ENCODE data around the gene CRIP2. TPM values are rescaled to one million over a fixed set of nuclear protein-coding genes. Genes with fewer than 3 reads are reported as not detected.

The CRIP2 gene
- total RNA-seq, 4 donors from 2014 or later: 103 to 203 (median 141) TPM

DNA sequence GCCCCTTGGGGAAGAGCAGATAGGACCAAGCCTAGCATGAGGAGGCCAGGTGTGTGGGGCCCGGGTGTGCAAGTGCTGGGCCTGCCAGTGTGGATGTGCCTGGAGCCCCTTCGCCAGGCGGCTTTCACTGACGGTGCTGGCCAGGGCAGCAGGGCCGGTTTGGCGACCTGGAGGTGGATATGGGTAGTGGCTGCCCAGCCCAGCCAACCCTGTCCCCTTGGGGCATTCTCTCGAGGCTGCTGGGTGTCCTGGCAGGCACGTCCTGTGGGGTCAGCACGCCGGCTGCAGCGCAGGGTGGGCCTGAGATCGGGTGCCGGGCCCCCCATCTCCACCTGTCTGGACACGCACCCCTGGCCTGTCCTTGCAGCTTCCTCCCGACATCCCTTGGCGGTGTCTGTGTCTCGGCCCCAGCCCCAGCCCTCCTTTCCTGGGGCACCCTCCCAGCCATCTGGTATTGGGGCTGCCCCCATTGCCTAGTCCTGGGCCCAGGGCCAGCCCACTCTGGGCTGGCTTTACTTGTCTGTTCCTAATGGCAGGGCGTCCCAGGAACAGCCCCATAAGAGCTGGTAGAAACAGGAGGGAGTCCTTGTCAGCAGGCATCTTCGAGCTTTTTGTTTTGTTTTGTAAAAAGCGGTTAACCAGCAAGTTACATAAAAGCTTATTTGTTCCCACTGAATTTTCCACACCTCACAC lies 7.2 kb upstream of the CRIP2 start:
- intact Hi-C loops (cut with DNase I; ENCODE audit: low total_unique reads): no loop called here
- no peak for DNase-seq (ENCODE audit: low spot score in 2 of 2)
- TF ChIP-seq POLR2A (IDR thresholded peaks at IDR 0.05): no peak
- TF ChIP-seq, protein P1, sequence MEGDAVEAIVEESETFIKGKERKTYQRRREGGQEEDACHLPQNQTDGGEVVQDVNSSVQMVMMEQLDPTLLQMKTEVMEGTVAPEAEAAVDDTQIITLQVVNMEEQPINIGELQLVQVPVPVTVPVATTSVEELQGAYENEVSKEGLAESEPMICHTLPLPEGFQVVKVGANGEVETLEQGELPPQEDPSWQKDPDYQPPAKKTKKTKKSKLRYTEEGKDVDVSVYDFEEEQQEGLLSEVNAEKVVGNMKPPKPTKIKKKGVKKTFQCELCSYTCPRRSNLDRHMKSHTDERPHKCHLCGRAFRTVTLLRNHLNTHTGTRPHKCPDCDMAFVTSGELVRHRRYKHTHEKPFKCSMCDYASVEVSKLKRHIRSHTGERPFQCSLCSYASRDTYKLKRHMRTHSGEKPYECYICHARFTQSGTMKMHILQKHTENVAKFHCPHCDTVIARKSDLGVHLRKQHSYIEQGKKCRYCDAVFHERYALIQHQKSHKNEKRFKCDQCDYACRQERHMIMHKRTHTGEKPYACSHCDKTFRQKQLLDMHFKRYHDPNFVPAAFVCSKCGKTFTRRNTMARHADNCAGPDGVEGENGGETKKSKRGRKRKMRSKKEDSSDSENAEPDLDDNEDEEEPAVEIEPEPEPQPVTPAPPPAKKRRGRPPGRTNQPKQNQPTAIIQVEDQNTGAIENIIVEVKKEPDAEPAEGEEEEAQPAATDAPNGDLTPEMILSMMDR (IDR thresholded peaks at IDR 0.05): no peak
- WGBS, 2 donors: 70 to 77% methylated on average over 16 to 17 of the region's 20 CpGs
- no peak overlapping the region for H3K4me3 ChIP-seq (ENCODE audit: low read depth, poor library complexity, severe bottlenecking)

DNA sequence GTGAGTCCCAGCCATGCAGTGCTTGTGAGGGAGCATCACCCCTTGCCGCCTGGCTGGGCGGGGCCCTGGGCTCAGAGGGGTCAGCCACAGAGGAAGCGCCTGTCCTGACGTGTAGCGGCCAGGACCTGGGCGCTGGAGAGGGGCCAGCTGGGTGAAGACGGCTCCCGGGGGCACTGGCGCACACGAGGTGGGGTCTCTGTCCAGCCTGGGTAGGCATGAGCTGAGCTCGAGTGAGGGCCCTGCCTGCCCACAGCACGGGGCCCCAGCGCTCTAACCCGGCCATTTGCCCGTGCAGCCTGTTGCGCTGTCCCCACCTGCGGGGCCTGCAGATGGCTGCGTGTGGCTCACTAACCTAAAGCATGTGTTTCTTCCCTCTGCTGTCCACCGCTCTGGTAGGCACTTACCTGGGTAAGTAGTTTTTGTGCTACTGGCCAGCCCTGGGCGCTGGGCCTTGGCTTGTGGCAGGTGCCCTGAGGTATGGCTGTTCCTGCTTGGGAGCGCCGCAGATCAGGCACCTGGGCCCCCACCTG lies 6.6 kb upstream of the CRIP2 start:
- no peak overlapping the region for H3K4me3 ChIP-seq (ENCODE audit: low read depth, poor library complexity, severe bottlenecking)
- 84 to 86% methylated on average over 10 to 16 of the region's 22 CpGs for WGBS, 2 donors
- intact Hi-C loops (cut with DNase I; ENCODE audit: low total_unique reads): no loop called here
- TF ChIP-seq, protein P1 (IDR thresholded peaks at IDR 0.05): no peak
- TF ChIP-seq POLR2A (IDR thresholded peaks at IDR 0.05): no peak
- DNase-seq (ENCODE audit: low spot score in 2 of 2): no peak

DNA sequence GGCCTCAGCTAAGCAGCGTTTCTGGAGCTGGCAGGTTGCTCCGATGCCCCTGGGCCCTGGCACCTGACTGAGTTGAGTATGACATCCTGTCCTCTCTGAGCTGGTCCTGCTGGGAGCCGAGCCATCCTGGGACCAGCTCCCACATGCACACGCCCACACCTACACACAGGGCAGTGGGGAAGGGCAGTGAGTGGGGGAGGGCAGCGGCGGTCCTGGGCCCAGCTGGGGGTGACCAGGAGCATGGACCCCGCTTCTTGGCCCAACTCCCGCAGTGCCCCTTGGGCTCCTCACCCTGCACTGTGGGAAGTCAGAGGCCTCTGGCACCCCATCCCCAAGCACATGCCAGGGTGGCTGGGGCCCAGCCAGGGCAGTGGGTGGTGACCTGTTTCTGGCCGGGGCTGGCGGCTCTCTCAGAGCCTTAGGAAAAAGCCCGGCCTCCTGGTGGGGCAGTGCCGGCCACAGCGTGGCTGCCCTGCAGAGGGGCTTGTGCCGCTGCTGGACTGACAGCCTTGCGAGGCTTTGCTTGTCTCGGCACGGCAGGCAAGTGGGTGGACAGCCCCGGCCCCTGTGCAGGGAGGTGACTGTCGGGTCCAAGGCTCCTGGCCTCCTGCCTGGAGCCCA lies 5.9 kb upstream of the CRIP2 start:
- no peak overlapping the region for H3K4me3 ChIP-seq (ENCODE audit: low read depth, poor library complexity, severe bottlenecking)
- no peak for TF ChIP-seq POLR2A (IDR thresholded peaks at IDR 0.05)
- TF ChIP-seq, protein P1 (IDR thresholded peaks at IDR 0.05): no peak
- DNase-seq (ENCODE audit: low spot score in 2 of 2): no peak
- WGBS, 2 donors: 49 to 59% methylated on average over 9 to 14 of the region's 19 CpGs
- intact Hi-C loops (cut with DNase I; ENCODE audit: low total_unique reads): no loop called here

DNA sequence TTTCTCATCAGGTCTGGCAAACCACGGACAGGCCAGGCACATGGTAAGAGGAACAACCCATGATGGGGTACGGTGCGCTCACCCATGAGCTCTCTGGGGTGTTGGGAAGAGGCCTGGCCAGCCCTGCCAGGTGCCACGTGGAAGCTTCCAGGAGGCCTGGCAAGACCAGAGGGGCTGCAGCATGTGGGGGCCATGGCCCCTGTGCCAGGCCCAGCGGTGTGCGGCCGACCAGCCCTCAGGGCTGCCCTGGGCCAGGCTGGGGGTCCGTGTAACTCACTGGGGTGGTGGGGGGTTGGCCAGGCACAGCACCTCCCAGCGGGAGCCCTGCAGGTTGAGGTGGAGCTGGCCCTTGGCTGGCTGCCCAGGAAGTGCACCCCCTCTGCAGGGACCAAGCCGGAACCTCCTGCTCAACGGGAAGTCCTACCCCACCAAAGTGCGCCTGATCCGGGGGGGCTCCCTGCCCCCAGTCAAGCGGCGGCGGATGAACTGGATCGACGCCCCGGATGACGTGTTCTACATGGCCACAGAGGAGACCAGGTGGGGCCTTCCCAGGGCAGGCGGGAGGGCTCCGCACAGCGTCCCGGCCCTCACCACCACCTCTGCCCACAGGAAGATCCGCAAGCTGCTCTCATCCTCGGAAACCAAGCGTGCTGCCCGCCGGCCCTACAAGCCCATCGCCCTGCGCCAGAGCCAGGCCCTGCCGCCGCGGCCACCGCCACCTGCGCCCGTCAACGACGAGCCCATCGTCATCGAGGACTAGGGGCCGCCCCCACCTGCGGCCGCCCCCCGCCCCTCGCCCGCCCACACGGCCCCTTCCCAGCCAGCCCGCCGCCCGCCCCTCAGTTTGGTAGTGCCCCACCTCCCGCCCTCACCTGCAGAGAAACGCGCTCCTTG lies 4.9 kb upstream of the CRIP2 start:
- DNase-seq (ENCODE audit: low spot score in 2 of 2): no peak
- 87 to 89% methylated on average over 32 to 49 of the region's 54 CpGs for WGBS, 2 donors
- no peak overlapping the region for H3K4me3 ChIP-seq (ENCODE audit: low read depth, poor library complexity, severe bottlenecking)
- TF ChIP-seq POLR2A (IDR thresholded peaks at IDR 0.05): no peak
- TF ChIP-seq, protein P1 (IDR thresholded peaks at IDR 0.05): no peak
- intact Hi-C loops (cut with DNase I; ENCODE audit: low total_unique reads): no loop called here

DNA sequence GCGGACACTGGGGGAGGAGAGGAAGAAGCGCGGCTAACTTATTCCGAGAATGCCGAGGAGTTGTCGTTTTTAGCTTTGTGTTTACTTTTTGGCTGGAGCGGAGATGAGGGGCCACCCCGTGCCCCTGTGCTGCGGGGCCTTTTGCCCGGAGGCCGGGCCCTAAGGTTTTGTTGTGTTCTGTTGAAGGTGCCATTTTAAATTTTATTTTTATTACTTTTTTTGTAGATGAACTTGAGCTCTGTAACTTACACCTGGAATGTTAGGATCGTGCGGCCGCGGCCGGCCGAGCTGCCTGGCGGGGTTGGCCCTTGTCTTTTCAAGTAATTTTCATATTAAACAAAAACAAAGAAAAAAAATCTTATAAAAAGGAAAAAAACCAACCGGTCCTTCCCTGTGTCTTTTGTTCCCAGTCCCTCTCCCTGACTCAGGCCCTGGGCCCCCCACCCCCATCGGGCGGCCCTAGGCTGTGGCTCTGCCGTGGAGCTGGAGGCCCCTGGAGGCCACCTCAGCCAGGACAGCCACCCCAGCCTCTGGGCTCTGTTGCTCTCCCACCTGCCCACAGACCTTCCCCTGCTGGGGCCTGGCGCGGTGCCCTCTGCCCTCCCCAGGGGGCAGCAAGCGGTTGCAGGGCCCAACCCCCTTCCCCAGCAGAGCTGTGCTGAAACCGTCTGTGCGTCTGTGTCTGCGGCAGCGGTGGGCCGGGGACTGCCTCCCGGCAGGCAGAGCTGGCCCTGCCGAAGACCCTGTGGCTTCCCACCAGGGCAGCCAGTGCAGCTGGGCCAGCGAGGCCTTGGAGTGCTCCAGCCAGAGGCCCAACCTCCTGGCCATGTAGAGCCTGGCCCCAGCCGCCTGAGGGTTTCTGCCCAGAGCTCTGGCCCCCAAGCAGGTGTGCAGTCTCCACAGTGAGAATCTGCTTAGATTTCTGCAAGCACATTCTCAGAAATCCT lies 4.0 kb upstream of the CRIP2 start:
- no peak overlapping the region for H3K4me3 ChIP-seq (ENCODE audit: low read depth, poor library complexity, severe bottlenecking)
- 84 to 86% methylated on average over 27 to 29 of the region's 34 CpGs for WGBS, 2 donors
- intact Hi-C loops (cut with DNase I; ENCODE audit: low total_unique reads): no loop called here
- DNase-seq (ENCODE audit: low spot score in 2 of 2): no peak
- TF ChIP-seq, protein P1 (IDR thresholded peaks at IDR 0.05): no peak
- no peak for TF ChIP-seq POLR2A (IDR thresholded peaks at IDR 0.05)
